Measurements from ENCODE around the gene MAMDC2. TPM values are rescaled to one million over a fixed set of nuclear protein-coding genes. Genes with fewer than 3 reads are reported as not detected.

Gene MAMDC2
- total RNA-seq, 1 donor from 2014 or later, result 13.4 TPM

GRCh38 chr9:70257991-70258691, 214.5 kb downstream of the MAMDC2 start:
- no peak for TF ChIP-seq CTCF (IDR thresholded peaks at IDR 0.05; ENCODE audit: insufficient read depth, low read length, poor library complexity, severe bottlenecking)
- Histone ChIP-seq H3K4me3 (ENCODE audit: low read depth, low read length) (peak overlapping the region; percentile 86), H3K36me3 (ENCODE audit: control insufficient read depth, insufficient read depth, low read length) (peaks cover 1% of the 10 kb centered on the region), H3K27me3 (ENCODE audit: control insufficient read depth, insufficient read depth, low read length) (no peaks in the 10 kb centered on the region)
- DNase-seq (ENCODE audit: low read depth), result no peak

DNA sequence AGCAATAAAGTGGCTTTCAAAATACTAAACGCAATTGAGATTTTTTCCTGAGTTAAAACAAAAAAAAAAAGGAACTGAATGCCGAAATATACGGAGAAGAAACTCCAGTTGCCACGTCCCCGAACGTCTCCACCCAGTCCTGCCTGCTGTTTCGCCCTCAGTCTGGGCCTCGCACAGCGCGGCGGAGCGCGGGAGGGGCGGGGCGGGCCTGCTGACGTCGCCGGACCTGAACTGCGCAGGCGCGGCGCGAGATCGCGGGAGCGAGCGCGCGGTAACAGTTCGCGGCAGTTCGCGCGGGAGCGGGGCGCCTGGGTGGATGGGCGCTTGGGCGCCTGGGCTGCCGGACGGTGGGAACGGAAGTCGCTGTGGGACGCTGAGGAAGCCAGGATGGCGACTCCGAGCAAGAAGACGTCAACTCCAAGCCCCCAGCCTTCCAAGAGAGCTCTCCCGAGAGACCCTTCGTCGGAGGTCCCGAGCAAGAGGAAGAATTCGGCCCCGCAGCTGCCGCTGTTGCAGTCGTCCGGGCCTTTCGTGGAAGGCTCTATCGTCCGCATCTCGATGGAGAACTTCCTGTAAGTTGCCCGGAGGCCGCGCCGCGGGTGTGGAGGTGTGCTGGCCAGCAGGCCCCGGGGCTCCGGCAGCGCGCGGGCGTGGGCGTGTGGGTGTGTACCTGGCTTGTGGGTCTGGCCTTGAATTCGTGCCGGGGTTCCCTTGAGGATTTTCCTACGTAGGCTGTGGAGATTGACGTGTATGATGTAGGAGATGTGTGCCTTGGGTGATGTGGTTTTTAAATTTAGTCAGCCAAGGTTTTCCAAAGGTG, 215.3 kb downstream of the MAMDC2 start, which contains the start of gene SMC5:
TSS of gene SMC5 (plus strand) at position 287 of the 820 bp plus-strand sequence. CDS start at position 388, 101 bp downstream.
- TF ChIP-seq CTCF (IDR thresholded peaks at IDR 0.05; ENCODE audit: insufficient read depth, low read length, poor library complexity, severe bottlenecking), result no peak
- Histone ChIP-seq H3K27me3 (ENCODE audit: control insufficient read depth, insufficient read depth, low read length) (no peaks in the 10 kb centered on the region), H3K36me3 (ENCODE audit: control insufficient read depth, insufficient read depth, low read length) (peaks cover 1% of the 10 kb centered on the region), H3K4me3 (ENCODE audit: low read depth, low read length) (peak within 1 kb of the TSS; percentile 86)
- DNase-seq (ENCODE audit: low read depth), result no peak

GRCh38 chr9:70259512-70259802, 215.8 kb downstream of the MAMDC2 start:
- no peak for TF ChIP-seq CTCF (IDR thresholded peaks at IDR 0.05; ENCODE audit: insufficient read depth, low read length, poor library complexity, severe bottlenecking)
- peak overlapping the region; percentile 86 for H3K4me3 ChIP-seq (ENCODE audit: low read depth, low read length)
- DNase-seq (ENCODE audit: low read depth), result no peak
- peaks cover 1% of the 10 kb centered on the region for H3K36me3 ChIP-seq (ENCODE audit: control insufficient read depth, insufficient read depth, low read length)
- no peaks in the 10 kb centered on the region for H3K27me3 ChIP-seq (ENCODE audit: control insufficient read depth, insufficient read depth, low read length)

- DNase-seq (ENCODE audit: low read depth), result no peak
- H3K4me3 ChIP-seq (ENCODE audit: low read depth, low read length), result peak overlapping the region; percentile 86
- H3K27me3 ChIP-seq (ENCODE audit: control insufficient read depth, insufficient read depth, low read length), result no peaks in the 10 kb centered on the region
- no peak for TF ChIP-seq CTCF (IDR thresholded peaks at IDR 0.05; ENCODE audit: insufficient read depth, low read length, poor library complexity, severe bottlenecking)
- H3K36me3 ChIP-seq (ENCODE audit: control insufficient read depth, insufficient read depth, low read length), result peaks cover 1% of the 10 kb centered on the region
Measured at GRCh38 chr9:70260007-70260443, 216.4 kb downstream of the MAMDC2 start.

GRCh38 chr9:70260606-70261005, 217.0 kb downstream of the MAMDC2 start:
- no peaks in the 10 kb centered on the region for H3K27me3 ChIP-seq (ENCODE audit: control insufficient read depth, insufficient read depth, low read length)
- H3K4me3 ChIP-seq (ENCODE audit: low read depth, low read length), result no peak overlapping the region
- no peak for TF ChIP-seq CTCF (IDR thresholded peaks at IDR 0.05; ENCODE audit: insufficient read depth, low read length, poor library complexity, severe bottlenecking)
- H3K36me3 ChIP-seq (ENCODE audit: control insufficient read depth, insufficient read depth, low read length), result peaks cover 1% of the 10 kb centered on the region
- no peak for DNase-seq (ENCODE audit: low read depth)
